Stimulated activated CD8-positive, alpha-beta memory T cell treated with anti-CD3 and anti-CD28 coated beads, Interleukin-15, amount 100 ng/mL, for 4 hours (primary cell): ENCODE results near the gene IDI2.

Experiments used
- DNase-seq, 2 donors: peaks; one replicate each; pipeline ENCODE4 v3.0.0-alpha.2; 2020; ENCODE audit warnings: low read depth in 2 of 2

IDI2 gene

DNA sequence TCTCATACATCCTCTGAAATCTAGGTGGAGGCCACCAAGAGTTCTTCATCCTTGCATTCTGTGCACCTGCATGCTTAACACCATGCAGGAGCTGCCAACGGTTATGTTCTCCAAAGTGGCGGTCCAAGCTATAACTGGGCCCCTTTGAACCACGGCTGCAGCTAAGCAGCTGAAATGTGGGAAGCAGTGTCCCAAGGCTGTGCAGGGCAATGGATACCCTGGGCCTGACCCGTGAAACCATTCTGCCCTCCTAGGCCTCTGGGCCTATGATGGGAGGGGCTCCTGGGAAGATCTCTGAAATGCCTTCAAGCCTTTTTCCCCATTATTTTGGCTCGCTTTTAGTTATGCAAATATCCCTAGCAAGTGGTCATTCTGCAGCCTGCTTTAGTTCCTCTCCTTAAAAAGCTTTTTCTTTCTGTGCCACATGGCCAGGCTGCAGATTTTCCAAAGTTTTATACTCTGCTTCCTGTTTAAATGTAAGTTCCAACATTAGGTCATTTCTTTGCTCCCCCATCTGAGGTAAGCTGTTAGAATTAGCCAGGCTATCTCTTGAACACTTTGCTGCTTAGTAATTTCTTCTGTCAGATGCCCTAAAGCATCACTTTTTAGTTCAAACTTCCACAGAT, 45.1 kb downstream of the IDI2 start:
- DNase-seq, result no peak

DNA sequence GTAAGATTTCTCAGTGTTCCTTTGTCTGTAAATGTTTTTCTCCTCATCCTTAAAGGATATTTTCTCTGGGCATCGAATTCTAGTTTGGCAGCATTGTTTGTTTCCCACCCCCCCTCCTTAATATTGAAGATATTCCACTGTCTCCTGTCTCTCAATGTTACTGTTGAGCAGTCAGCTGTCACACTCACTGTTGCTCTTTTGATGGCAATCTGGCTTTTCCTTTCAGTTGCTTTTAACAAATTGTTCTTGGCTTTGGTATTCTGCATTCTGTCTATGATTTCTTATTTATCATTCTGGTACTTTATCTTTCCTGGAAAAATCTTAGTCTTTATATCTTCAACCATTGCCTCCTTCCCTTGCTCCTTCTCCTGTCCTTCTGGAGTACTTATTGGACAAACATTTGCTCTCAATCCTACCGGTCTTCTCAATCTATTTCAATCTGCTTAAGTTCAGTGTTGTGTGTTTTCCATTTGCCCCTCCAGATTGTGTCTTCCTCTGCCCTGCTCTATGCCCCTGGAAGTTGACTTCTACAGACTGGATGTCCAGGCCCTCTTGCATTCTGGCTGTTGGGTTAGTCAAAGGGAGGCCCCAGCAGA, 46.7 kb downstream of the IDI2 start:
- no peak for DNase-seq

DNA sequence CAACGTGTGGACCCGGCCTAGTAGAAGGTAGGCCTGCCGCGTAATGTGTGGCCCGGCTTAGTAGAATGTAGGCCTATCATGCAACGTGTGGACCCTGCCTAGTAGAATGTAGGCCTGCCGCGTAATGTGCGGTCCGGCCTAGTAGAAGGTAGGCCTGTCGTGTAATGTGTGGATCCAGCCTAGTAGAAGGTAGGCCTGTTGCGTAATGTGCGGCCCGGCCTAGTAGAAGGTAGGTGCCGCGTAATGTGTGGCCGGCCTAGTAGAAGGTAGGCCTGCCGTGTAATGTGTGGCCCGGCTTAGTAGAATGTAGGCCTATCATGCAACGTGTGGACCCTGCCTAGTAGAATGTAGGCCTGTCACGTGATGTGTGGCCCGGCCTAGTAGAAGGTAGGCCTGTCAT, 49.3 kb downstream of the IDI2 start:
- no peak for DNase-seq

DNA sequence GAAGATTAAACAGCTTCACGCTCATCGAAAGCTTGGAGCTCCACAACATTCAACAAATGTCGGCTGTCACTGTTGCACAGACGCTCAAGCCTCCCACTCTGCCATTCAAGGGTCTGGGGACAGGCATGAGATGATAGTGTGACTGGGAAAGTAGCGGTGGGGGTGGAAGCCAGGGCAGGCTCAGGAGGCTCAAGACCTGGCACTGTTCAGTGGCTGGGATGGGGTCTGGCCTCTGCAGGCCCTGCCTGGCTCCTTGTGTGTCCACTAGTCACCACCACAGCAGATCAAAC, 50.9 kb downstream of the IDI2 start:
- DNase-seq, result no peak

DNA sequence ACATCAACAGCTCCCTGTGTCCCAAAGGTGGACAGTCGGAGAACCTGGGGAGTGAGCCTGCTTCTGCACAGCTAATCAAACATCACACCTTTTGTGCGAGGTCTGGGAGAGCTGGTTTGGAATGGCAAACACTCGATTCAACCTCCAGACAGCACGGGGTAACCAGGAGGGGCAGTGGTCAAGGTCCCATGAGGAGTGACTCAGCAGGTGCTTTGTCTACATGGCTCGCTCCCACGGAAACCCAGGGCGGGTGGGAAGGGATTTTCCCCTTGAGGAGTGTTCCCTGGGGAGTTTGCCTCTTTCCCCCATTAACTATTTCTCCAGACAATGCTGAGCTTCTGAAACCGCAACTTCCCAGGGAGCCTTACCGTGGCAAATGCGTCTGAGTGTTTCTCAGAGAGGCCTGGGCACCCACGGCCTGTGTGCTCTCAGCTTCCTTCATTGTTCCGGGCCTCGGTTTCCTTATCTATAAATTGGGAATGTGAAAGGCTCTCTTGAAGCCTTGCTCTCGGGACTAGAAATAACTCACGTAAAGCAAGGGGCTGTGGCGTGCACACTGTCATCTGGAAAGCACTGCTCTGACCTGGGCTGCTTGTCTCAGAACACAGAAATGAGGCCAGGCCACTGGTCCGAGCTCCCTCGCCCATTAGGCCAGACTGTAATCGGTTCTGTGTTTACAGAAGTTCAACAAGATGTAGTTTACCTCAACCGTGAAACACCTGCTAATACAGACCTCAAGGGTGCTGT, 51.4 kb downstream of the IDI2 start:
- DNase-seq, result no peak

DNA sequence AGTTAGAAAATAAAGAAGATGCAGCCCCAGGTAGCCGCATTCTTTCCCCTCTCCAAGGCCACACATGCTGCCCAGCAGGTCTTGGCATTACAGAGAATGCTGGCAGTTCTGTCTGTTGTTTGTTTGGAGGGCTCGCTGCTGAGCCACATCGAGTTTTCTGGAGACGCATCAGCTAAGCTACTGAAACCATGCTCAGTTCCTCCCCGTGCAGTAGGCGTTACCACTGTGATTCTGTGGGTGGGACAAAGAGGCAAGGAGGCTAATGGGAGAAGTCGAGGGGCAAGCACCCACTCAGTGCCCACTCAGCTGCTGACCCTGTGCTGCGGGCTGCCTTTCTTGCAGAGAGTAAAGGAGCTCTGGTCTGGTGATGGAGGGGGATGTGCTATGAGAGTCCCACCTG, 52.9 kb downstream of the IDI2 start:
- DNase-seq, result no peak

DNA sequence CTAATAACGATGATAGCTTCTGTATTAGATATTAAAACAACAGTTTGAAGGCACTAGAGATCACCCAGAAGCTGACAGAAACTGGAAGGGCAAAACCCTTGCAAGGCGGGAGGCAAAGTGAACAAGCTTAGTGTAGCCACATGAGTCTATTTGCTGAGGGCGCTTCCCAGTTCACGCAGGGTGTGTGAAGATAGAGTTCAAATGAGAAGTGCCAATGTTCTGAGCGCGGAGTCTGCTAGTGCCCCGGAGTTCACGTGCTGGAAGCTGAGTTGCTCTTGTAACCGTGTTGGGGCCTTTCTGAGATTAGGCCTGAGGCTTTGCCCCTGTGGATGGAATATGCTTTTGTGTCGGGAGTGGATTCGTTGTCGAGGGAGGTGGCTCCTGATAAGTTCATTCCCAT, 54.0 kb downstream of the IDI2 start:
- DNase-seq, result no peak

DNA sequence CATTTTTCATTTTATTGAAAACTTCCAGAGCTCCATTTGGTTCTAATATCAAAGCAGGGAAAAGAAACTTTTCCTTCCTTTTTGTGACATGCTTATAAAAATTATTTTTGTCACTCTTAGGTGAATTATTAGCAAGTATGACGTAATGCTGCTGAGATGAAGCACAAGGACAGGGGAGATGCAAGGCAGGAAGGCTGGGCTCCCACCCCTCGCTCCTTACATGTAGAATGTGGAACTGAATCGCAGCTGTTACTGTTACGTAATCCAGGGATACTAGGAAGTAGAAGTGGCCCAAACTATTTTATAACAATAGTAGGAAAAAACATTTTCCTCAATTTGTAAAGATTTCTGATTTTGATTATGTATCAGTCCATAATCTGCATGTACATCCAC, 54.5 kb downstream of the IDI2 start:
- DNase-seq, result no peak

DNA sequence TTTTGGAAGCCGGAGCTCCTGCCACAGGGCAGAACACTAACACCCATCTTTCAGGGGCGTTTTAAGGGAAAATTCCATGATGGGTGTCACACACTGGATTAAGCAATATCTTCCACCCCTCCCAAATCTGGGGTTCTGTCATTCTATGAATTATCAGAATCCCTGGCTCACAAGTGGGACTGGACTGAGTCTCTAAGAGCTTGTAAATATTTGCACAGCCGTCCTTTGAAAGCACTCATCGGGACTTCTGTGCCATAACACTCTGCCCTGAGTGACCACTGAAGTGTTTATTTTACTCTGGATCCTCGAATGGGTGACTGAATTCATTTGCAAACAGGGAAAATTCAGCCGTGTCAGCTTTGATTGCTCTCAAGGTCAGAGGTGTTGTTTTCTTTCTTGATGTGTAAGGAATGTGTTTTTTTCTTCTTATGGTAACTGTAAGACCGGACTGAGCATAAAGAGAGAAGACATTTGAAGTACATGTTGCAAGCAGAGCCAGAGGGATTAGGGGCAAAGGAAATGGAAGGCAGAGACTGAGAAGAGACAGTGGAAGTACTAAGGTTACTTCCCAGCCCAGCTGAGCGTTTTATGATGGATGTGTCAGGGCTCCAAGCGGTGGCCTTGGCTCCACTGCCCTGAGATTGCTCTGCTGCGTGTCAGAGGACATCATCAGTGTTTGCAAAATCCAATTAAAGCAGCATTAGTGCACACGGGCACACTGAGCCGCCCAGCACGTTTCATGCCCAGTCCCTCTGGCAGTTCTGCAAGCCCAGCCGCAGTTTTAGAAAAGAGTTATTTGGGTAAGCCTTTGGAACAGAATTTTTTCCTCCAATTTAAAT, 55.1 kb downstream of the IDI2 start:
- no peak for DNase-seq

DNA sequence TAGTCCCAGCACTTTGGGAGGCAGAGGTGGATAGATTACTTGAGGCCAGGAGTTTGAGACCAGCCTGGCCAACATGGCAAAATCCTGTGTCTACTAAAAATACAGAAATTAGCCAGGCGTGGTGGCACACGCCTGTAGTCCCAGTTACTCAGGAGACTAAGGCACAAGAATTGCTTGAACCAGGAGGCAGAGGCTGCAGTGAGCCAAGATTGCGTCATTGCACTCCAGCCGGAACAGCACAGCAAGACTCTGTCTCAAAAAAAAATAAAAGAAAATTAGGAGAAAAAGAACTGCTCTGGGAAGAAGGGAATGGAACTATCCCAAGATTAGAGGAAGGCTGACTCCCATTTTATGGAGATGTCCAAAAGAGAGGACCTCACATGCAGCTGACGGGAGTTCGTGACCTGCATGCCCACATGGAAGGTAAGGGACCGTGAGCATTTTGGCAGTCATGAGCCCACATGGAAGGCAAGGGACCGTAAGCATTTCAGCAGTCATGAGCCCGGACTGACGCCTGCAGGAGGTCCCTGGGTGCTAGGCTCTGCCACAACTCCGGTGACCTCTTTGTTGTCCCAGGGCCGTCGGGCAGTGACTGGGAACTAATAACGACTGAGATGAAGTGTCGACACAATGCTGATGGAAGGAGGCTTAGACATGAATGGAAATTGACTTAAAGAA, 56.0 kb downstream of the IDI2 start:
- DNase-seq, result no peak
